ENCODE results near the gene SLC41A1.

Gene SLC41A1

GRCh38 chr1:205787287-205787916, 25.6 kb downstream of the SLC41A1 start:
- DNase-seq (ENCODE audit: low read depth) = no peak

DNA sequence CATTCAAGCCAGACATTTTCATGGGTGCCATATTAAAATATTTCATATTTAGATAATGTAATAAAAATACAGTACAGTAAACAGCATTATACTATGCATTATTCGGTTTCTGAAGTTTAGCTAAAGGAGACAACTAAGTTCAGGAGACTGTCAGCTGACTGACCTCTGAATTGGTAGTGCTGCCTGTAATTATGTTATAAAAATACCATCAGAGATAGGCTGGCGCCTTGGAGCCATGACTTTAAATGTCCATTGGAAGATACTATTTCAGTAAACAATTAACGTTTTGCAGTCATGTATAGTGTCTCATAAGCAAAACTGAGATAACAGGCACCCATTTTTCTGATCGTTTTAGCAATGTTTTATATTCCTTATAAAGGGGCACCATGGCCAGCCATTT, 26.4 kb downstream of the SLC41A1 start:
- no peak for DNase-seq (ENCODE audit: low read depth)

DNA sequence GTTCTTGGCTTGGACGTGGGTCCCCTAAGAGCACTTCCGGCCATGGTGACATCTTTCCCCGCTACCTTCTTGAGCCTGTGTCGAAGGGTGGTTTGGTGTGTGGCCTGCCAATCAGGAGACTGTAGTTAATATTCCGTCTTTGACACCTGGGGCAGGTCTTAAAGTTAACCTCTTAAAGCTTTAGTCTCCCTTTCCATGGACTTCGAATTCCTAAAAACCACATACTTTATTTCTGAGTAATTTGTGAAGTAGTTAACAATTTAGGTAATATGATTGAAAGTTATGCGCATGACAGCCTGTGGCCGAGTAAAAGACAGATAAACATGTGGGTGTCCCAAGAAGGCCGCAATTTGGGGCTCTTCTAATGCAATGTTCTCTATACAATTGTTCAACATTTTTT, 27.6 kb downstream of the SLC41A1 start:
- DNase-seq (ENCODE audit: low read depth) = no peak

DNA sequence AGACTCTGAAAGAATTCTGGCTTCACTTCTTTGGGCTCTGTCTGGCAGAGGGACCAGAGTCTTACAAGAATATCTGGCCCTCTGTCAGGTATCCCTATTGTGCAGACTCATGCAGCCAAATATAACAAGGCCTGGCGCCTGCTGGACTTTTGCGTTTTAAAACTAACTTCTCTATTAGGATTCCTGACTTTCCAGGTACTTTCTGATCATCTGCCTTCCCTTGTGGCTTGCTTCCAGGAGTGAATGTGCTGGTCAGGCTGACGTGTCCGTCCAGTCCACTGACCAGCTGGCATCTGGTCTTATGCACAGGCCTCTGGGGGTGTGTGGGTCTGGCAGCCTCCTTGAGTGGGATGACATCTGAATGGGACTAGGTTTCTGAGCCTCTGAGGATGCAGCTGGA, 29.1 kb downstream of the SLC41A1 start:
- DNase-seq (ENCODE audit: low read depth) = no peak

DNA sequence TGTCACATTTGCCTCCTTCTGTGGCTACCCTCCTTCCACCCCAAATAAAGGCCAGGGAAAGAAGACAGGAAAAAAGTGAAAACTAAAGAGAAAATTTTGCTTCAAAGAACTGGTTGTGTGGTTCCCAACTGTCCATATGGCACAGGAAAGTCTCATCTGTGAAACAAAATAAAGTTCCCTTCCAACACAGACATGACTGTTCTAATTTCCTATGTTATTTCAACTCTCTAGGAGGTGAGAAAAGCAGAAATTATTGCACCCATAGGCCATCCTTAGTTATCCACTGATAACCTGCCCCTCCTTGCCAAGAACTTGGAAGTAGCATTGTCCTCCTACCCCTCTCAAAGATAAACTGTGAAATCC, 29.6 kb downstream of the SLC41A1 start:
- no peak for DNase-seq (ENCODE audit: low read depth)

- no peak for DNase-seq (ENCODE audit: low read depth)
These were observed 30.2 kb downstream of the SLC41A1 start for GRCh38 chr1:205782627-205783432.

GRCh38 chr1:205780335-205780734, 32.7 kb downstream of the SLC41A1 start:
- no peak for DNase-seq (ENCODE audit: low read depth)

- no peak for DNase-seq (ENCODE audit: low read depth)
These were observed 35.0 kb downstream of the SLC41A1 start for GRCh38 chr1:205777994-205778393.

DNA sequence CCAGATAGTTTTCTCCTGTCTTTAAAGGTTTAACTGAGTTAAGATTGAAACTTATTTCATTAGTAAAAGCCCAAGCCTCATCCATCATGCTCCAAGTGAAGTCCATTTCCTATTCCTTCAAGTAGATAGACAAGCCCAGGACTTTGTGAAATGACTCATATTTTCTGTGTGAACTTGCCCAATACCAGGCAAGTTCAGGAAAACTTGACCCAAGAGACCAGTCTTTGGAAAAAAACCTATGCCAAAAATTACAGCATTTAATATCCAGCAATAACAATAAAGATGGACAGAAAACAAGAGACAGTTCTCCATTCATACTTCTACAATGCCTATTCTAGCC, 37.3 kb downstream of the SLC41A1 start:
- DNase-seq (ENCODE audit: low read depth) = no peak

- DNase-seq (ENCODE audit: low read depth) = peak; percentile 69
These were observed 37.8 kb downstream of the SLC41A1 start, which contains the start of gene RAB29 for GRCh38 chr1:205775015-205775716. Gene RAB29, minus strand, starts transcription at chr1:205775482. Its CDS starts 526 bp downstream, at chr1:205774956.

GRCh38 chr1:205774198-205775014, 38.6 kb downstream of the SLC41A1 start:
- peak; percentile 22 for DNase-seq (ENCODE audit: low read depth)

GRCh38 chr1:205772607-205773032, 40.4 kb downstream of the SLC41A1 start:
- no peak for DNase-seq (ENCODE audit: low read depth)

DNA sequence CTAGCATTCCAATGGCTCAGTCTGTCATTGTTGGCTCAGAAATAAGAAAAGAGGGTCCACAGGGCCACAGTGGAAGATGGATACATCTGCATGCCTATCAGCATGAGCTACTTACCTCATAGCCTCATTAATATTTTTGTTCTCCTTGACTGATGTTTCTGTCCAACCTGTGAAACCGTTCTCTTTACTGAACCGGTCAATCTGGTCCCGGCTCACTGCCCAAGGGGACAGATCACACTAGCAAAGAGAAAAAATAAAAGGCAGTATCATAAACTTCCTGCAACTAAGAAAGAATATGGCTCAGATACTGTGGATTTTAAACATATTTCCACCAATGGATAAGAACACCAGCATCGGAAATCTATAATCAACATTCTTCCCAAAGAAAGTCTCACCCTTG, 42.4 kb downstream of the SLC41A1 start:
- no peak for DNase-seq (ENCODE audit: low read depth)

DNA sequence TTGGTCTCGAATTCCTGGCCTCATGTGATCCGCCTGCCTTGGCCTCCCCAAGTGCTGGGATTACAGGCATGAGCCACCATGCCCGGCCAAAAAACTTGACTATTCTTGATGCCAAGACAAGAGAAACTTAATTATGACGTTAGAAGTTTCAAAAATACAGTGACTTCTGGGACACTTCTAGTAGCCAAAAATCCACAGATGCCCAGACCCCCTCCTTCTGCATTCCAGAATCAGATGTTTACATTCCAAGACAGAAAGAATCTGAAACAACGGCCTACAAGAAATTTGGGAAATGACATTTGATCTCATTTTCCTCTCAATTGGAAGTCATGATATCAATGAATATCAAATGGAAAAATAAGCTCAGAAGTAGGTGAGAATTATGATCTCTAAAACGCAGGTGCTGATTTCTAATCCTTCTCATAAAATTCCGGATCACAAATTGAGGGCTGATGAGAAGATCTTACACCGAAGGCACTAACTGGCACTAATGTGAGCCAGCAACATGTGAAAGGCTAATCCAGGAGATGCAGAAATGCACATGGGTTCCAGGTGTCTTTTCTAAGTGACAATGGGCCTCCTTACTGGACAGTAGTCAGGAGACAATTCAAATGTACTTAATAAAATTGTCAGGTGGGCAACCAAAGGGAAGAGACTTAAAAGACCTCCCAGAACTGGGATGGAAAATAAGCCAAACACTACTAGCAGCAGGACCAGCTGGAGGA, 43.2 kb downstream of the SLC41A1 start:
- no peak for DNase-seq (ENCODE audit: low read depth)

DNA sequence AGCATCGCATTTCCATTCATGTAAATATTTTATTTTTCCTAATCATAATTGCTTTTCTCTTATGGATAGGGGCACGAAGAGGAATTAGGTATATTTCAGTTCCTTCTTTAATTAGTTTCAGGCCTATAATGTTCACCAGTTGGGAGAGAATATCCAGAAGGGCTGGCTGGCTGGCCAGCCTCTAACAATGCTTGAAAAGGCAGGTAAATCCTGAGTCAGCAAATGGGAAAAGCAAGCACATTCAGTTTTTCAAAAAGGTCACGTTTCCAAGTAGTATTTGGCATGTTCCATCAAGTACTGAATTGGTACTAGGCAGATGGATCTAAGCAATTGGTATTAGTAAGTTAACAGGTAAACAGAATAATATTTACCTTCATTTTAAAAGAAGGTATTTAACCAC, 45.8 kb downstream of the SLC41A1 start:
- no peak for DNase-seq (ENCODE audit: low read depth)

- no peak for DNase-seq (ENCODE audit: low read depth)
These were observed 46.4 kb downstream of the SLC41A1 start for GRCh38 chr1:205766570-205766969.

GRCh38 chr1:205766038-205766437, 47.0 kb downstream of the SLC41A1 start:
- no peak for DNase-seq (ENCODE audit: low read depth)

- DNase-seq (ENCODE audit: low read depth) = no peak
These were observed 48.4 kb downstream of the SLC41A1 start for GRCh38 chr1:205764578-205764977.

- DNase-seq (ENCODE audit: low read depth) = no peak
These were observed 49.0 kb downstream of the SLC41A1 start for GRCh38 chr1:205763980-205764379.

- DNase-seq (ENCODE audit: low read depth) = no peak
These were observed 52.4 kb downstream of the SLC41A1 start for GRCh38 chr1:205760606-205761005.

- no peak for DNase-seq (ENCODE audit: low read depth)
These were observed 56.4 kb downstream of the SLC41A1 start for GRCh38 chr1:205756552-205756951.

DNA sequence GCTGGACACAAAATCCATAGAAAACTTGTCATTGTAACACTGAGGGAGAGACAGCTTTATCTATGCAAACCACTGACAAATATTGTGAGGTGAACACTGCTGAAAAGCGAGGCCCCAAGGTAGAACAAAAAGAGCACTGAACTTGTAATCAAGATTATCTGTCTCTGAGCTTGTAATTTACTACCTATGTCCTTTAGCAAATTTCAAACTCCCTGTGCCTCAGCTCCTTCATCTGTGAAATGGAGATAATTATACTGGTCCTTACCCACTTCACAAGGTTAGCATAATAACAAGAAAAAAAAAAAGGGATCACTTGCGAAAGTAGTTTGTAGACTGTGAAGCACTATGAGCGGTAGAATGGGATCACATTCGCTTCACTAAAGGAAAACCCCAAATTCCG, 58.1 kb downstream of the SLC41A1 start:
- no peak for DNase-seq (ENCODE audit: low read depth)

Data from stimulated activated CD8-positive, alpha-beta memory T cell treated with anti-CD3 and anti-CD28 coated beads, Interleukin-12 subunit alpha, Interleukin-12 subunit beta, amount 100 ng/mL, for 4 hours (primary cell).